ENCODE data around the gene FHOD3.

DNA sequence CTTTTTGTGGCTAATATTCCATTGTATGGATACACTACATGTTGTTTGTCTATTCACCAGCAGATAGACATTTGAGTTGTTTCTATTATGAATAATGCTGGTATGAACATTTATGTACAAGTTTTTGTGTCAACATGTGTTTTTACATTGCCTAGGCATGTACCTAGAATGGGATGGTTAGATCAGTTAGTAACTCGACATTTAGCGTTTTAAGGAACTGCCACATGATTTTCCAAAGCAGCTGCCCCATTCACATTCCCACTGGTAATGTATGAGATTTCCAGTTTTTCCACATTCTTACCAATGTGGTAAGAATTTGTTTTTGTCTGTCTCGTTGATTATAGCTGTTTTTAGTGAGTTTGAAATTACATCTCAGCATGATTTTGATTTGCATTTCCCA lies 112.8 kb downstream of the FHOD3 start:
- TF ChIP-seq, protein P1, sequence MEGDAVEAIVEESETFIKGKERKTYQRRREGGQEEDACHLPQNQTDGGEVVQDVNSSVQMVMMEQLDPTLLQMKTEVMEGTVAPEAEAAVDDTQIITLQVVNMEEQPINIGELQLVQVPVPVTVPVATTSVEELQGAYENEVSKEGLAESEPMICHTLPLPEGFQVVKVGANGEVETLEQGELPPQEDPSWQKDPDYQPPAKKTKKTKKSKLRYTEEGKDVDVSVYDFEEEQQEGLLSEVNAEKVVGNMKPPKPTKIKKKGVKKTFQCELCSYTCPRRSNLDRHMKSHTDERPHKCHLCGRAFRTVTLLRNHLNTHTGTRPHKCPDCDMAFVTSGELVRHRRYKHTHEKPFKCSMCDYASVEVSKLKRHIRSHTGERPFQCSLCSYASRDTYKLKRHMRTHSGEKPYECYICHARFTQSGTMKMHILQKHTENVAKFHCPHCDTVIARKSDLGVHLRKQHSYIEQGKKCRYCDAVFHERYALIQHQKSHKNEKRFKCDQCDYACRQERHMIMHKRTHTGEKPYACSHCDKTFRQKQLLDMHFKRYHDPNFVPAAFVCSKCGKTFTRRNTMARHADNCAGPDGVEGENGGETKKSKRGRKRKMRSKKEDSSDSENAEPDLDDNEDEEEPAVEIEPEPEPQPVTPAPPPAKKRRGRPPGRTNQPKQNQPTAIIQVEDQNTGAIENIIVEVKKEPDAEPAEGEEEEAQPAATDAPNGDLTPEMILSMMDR (IDR thresholded peaks at IDR 0.05), result no peak
- TF ChIP-seq POLR2A (IDR thresholded peaks at IDR 0.05), result no peak

Measured in uterus (tissue), 2 donors.